GM19463 (cell line): Measurements from ENCODE around the gene HDAC9.

Source experiments
- ATAC-seq: cut with Tn5 transposase; IDR thresholded peaks from one replicate; pipeline ENCODE4 v1.9.1; 2021; ENCODE audit warnings: mild to moderate bottlenecking, moderate library complexity; ENCODE audit not compliant: unreplicated experiment

The HDAC9 gene

GRCh38 chr7:18494406-18494805 is 1.1 kb upstream of the HDAC9 start:
- ATAC-seq, result no peak

GRCh38 chr7:18494821-18495408 is 634 bp upstream of the HDAC9 start:
- ATAC-seq, result peak; percentile 33

GRCh38 chr7:18496341-18496700 is 772 bp downstream of the HDAC9 start:
- no peak for ATAC-seq

GRCh38 chr7:18497082-18497481 is 1.5 kb downstream of the HDAC9 start:
- no peak for ATAC-seq

GRCh38 chr7:18497800-18498199 is 2.3 kb downstream of the HDAC9 start:
- no peak for ATAC-seq

GRCh38 chr7:18498341-18498740 is 2.8 kb downstream of the HDAC9 start:
- no peak for ATAC-seq

- ATAC-seq, result no peak
Observed at GRCh38 chr7:18499407-18500177, 4.0 kb downstream of the HDAC9 start.

- no peak for ATAC-seq
Observed at GRCh38 chr7:18503126-18503866, 7.7 kb downstream of the HDAC9 start.

- no peak for ATAC-seq
Observed at GRCh38 chr7:18504965-18505364, 9.4 kb downstream of the HDAC9 start.

GRCh38 chr7:18505870-18506460 is 10.4 kb downstream of the HDAC9 start:
- ATAC-seq, result peak; percentile 43

- ATAC-seq, result peak; percentile 80
Observed at GRCh38 chr7:18508443-18509427, 13.2 kb downstream of the HDAC9 start.

- no peak for ATAC-seq
Observed at GRCh38 chr7:18509481-18509880, 13.9 kb downstream of the HDAC9 start.

GRCh38 chr7:18511351-18512140 is 16.0 kb downstream of the HDAC9 start:
- ATAC-seq, result no peak

GRCh38 chr7:18513343-18513742 is 17.8 kb downstream of the HDAC9 start:
- ATAC-seq, result no peak

- ATAC-seq, result no peak
Observed at GRCh38 chr7:18515067-18515466, 19.5 kb downstream of the HDAC9 start.

GRCh38 chr7:18517646-18518045 is 22.1 kb downstream of the HDAC9 start:
- no peak for ATAC-seq

- no peak for ATAC-seq
Observed at GRCh38 chr7:18518555-18518954, 23.0 kb downstream of the HDAC9 start.

GRCh38 chr7:18520450-18521235 is 25.1 kb downstream of the HDAC9 start:
- ATAC-seq, result peak; percentile 64

- no peak for ATAC-seq
Observed at GRCh38 chr7:18521236-18521589, 25.7 kb downstream of the HDAC9 start.
